Kidney epithelial cell (primary cell): ENCODE results near the gene SMCO3. TPM values are rescaled to one million over a fixed set of nuclear protein-coding genes. Genes with fewer than 3 reads are reported as not detected.
A peak's percentile ranks its signal among the peaks of the same experiment; 100 is the strongest.

Experiments
- DNase-seq: peaks from one replicate; pipeline ENCODE4 v3.0.0-alpha.2; 2010; ENCODE audit warnings: low read depth
- H3K27me3 ChIP-seq: 2 replicates; pipeline ENCODE4 v1.6.0; 2011; ENCODE audit warnings: low read length; ENCODE audit not compliant: control insufficient read depth, insufficient read depth
- H3K36me3 ChIP-seq: 2 replicates; pipeline ENCODE4 v1.5.1; 2011; ENCODE audit warnings: low read length; ENCODE audit not compliant: control insufficient read depth, insufficient read depth
- H3K4me3 ChIP-seq: 2 replicates; pipeline ENCODE4 v1.5.1; 2011; ENCODE audit warnings: low read depth, mild to moderate bottlenecking, control low read depth, low read length
- total RNA-seq: library from RNA; depleted of rRNA; stranded (reverse); fragments of >200 nt; gene quantifications from 2 replicates; pipeline ENCODE4 v1.2.3, GENCODE V29; 2015
- TF ChIP-seq, protein P1 (sequence below): IDR thresholded peaks from 2 replicates; pipeline ENCODE4 v1.5.1; 2011; ENCODE audit warnings: mild to moderate bottlenecking, moderate library complexity, low read length, control low read depth, inconsistent platforms; ENCODE audit not compliant: insufficient read depth, poor library complexity, severe bottlenecking

SMCO3 gene
- total RNA-seq, 1 donor from 2014 or later: not detected

DNA sequence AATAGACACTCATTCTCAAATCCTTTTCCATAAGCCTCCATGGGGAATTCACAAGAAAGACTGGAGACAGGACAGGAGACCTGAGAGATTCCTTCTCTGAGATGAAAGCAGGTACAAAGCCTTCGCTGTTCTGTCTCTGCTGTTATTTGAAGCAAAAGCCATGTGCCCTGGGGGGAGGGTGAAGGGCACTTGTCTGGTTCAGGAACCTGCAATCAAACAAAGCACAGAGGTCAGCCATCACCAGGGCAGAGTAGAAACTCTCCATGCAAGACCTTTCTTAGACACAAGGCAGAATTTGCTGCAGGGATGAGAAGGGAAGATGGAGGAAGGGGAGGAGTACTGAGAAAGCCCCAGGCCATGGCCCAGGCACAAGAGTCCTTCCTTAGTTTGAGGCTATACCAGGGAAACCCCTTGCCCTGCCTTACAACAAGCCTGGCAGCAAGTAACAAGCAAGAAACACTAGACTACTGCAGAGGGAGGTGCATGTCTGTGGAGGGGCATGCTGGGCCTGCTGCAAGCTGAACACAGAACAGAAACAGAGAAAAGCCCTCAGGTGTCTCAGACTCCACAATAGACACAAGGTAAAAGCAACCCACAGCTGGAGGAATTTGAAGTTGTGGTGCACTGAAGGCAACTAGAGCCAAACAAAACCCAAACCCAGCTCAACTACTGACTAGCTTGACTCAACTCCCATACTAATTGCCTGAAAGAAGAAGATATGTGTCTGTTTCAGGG is 37.1 kb upstream of the SMCO3 start:
- TF ChIP-seq, protein P1, sequence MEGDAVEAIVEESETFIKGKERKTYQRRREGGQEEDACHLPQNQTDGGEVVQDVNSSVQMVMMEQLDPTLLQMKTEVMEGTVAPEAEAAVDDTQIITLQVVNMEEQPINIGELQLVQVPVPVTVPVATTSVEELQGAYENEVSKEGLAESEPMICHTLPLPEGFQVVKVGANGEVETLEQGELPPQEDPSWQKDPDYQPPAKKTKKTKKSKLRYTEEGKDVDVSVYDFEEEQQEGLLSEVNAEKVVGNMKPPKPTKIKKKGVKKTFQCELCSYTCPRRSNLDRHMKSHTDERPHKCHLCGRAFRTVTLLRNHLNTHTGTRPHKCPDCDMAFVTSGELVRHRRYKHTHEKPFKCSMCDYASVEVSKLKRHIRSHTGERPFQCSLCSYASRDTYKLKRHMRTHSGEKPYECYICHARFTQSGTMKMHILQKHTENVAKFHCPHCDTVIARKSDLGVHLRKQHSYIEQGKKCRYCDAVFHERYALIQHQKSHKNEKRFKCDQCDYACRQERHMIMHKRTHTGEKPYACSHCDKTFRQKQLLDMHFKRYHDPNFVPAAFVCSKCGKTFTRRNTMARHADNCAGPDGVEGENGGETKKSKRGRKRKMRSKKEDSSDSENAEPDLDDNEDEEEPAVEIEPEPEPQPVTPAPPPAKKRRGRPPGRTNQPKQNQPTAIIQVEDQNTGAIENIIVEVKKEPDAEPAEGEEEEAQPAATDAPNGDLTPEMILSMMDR: no peak
- no peak overlapping the region for H3K4me3 ChIP-seq
- H3K36me3 ChIP-seq: no peaks in the 10 kb centered on the region
- no peaks in the 10 kb centered on the region for H3K27me3 ChIP-seq
- no peak for DNase-seq

DNA sequence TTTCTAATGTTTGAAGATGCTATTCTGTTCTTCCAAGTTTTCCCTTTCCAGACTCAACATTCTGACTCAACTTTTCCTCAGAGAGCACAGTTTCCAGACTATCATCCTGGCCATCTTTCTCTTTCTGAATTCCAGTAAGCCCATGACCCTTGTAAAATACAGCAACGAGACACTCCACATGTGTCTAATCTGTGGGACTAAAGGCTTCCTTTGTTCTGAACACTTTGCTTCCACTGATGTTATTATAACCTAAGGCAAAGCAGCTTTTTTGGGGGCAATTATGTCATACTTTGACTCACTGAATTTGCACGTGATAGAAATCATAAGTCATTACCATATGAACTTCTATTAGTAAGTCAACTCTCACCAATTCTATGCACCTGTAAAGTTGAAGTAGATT is 35.7 kb upstream of the SMCO3 start:
- Histone ChIP-seq H3K4me3 (no peak overlapping the region), H3K36me3 (no peaks in the 10 kb centered on the region), H3K27me3 (no peaks in the 10 kb centered on the region)
- TF ChIP-seq, protein P1: no peak
- peak; percentile 19 for DNase-seq

DNA sequence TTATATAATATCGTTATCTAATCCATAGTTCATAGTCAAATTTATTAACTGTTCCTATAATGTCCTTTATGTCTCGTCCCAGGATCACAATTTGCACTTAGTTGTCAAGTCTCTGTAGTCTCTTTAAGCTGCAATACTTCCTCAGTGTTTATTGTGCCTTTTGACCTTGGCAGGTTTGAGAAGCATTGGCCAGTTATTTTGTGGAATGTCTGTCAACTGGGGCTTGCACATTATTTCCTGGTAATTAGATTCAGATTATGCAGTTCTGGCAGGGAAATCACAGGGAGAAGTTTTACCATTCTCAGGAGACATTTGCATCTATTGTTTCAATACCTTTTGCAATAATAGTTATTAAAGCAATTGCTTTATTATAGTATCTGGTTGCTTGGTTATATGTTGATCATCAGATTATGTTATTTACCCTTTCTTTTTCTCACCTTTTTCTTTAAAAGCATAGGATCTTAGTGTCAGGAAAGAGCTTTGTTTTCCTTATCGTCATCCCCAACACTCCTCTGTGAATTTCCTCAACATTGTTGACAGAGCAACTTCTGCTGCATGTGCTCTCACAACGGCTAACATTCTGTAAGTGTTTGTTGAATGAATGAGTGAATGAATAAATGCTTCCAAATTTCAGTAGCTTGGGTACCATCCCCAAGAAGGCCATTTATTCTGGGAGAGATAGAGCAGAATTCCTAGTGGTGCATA is 33.0 kb upstream of the SMCO3 start:
- no peak for DNase-seq
- TF ChIP-seq, protein P1: no peak
- Histone ChIP-seq H3K36me3 (no peaks in the 10 kb centered on the region), H3K4me3 (no peak overlapping the region), H3K27me3 (no peaks in the 10 kb centered on the region)

DNA sequence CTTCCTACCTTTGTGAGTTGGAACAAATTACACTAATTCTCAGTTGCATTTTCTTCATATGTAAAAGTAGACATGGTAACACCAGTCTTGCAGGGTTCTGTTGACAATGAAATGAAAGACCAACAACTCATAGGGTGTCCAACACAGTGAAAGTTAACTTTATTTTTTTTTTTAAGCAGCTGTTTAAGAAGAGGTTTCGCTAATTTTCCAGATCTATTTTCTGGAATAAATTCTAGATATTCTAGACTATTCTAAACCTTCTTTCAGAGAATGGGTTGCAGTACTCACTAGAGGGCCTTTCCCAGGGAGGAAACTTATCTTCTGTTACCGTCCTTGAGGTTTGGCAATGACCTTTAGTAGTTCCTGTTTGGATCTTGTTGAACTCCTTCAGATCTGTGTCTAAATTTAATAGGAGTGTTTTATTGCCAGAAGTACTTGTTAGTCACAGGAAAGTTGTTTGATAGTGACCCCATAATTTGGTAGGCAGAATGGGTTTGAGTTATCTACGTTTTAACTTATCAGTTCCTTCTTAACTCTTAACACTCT is 32.1 kb upstream of the SMCO3 start:
- Histone ChIP-seq H3K36me3 (no peaks in the 10 kb centered on the region), H3K4me3 (no peak overlapping the region), H3K27me3 (no peaks in the 10 kb centered on the region)
- TF ChIP-seq, protein P1: no peak
- DNase-seq: no peak

DNA sequence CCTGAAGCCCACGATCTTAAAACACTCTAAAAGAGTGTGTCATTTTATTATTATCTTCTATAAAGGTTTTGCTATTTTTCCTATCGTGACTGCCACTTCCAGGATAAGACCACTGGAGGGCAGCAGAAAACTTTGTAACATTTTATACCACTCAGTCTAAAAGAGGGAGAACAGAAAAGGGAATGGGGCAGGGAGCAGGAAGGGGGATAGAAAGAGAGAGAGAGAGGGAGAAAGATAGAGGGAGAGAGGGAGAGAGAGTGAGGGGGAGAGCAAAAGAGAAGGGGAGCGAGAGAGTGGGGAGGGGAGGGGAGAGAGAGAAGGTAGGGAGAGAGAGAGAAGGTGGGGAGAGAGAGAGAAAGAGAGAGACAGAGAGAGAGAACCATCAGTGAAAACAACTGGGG is 31.4 kb upstream of the SMCO3 start:
- DNase-seq: no peak
- Histone ChIP-seq H3K27me3 (no peaks in the 10 kb centered on the region), H3K4me3 (no peak overlapping the region), H3K36me3 (no peaks in the 10 kb centered on the region)
- TF ChIP-seq, protein P1: peak; percentile 71
